ENCODE results near the gene CD2BP2.
"Not testable (repeated sequence)": the region's sequence is repeated elsewhere in the genome, so short reads cannot be mapped to it uniquely, and the experiment has no call there.

The CD2BP2 gene

GRCh38 chr16:30358990-30359870, 4.1 kb upstream of the CD2BP2 start:
- no peak for DNase-seq

GRCh38 chr16:30358577-30358936, 3.4 kb upstream of the CD2BP2 start:
- DNase-seq: no peak

GRCh38 chr16:30357715-30358576, 2.8 kb upstream of the CD2BP2 start:
- no peak for DNase-seq

GRCh38 chr16:30357085-30357714, 2.1 kb upstream of the CD2BP2 start:
- no peak for DNase-seq

GRCh38 chr16:30356401-30357084, 1.4 kb upstream of the CD2BP2 start:
- DNase-seq: no peak

- no peak for DNase-seq
Measured at GRCh38 chr16:30355954-30356308, 823 bp upstream of the CD2BP2 start.

GRCh38 chr16:30354423-30355143, 525 bp downstream of the CD2BP2 start:
- no peak for DNase-seq

GRCh38 chr16:30353438-30354129, 1.5 kb downstream of the CD2BP2 start:
- DNase-seq: no peak

- no peak for DNase-seq
Measured at GRCh38 chr16:30352488-30353401, 2.4 kb downstream of the CD2BP2 start.

- no peak for DNase-seq
Measured at GRCh38 chr16:30351586-30352419, 3.3 kb downstream of the CD2BP2 start.

GRCh38 chr16:30351001-30351441, 4.1 kb downstream of the CD2BP2 start:
- DNase-seq: no peak

- no peak for DNase-seq
Measured at GRCh38 chr16:30350134-30350871, 4.8 kb downstream of the CD2BP2 start.

GRCh38 chr16:30349675-30350074, 5.4 kb downstream of the CD2BP2 start:
- DNase-seq: no peak

- DNase-seq: no peak
Measured at GRCh38 chr16:30348929-30349328, 6.2 kb downstream of the CD2BP2 start.

- no peak for DNase-seq
Measured at GRCh38 chr16:30348113-30348512, 7.0 kb downstream of the CD2BP2 start.

GRCh38 chr16:30346286-30346685, 8.8 kb downstream of the CD2BP2 start:
- no peak for DNase-seq

- DNase-seq: not testable (repeated sequence)
Measured at GRCh38 chr16:30343491-30343820, 11.7 kb downstream of the CD2BP2 start.

- no peak for DNase-seq
Measured at GRCh38 chr16:30342751-30343490, 12.2 kb downstream of the CD2BP2 start.
